Activated CD8-positive, alpha-beta memory T cell treated with anti-CD3 and anti-CD28 coated beads for 1 hour (primary cell): ENCODE results near the gene EPB41.
"Not testable (repeated sequence)": the region's sequence is repeated elsewhere in the genome, so short reads cannot be mapped to it uniquely, and the experiment has no call there.

Experiments used
- DNase-seq, 2 donors: peaks; one replicate each; pipeline ENCODE4 v3.0.0-alpha.2; 2020; ENCODE audit warnings: low read depth in 1 of 2; ENCODE audit errors: extremely low read depth in 1 of 2

EPB41 gene

DNA sequence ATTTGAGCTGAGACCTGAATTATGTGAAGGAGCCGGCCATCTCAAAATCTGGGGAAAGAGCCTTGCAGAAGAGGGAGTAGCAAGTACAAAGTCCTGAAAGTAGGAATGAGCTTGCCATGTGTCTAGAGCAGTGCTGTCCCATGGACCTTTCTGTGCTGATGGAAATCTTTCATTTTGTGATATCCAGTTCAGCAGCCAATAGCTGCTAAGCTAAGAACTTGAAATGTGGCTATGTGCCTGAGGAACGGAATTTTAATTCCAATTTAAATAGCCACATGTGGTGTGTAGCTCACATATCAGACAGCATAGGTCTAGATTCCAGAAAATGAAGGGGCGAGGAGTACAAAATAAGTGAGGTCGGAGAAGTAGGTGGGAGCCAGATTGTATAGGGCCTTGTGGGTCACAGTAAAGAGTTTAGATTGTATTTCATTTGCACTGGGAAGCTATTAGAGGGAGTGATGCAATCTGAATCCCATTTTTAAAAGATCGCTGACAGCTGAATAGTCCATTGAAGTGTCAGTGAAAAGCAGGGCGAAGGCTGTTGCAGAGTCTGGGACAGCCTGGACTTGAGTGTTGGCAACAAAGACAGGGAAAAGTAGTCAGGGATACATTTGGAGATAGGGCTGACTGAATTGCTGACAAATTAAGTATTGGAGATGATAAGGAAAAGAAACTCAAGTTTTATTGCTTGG lies 129.1 kb downstream of the EPB41 start:
- DNase-seq: no peak

DNA sequence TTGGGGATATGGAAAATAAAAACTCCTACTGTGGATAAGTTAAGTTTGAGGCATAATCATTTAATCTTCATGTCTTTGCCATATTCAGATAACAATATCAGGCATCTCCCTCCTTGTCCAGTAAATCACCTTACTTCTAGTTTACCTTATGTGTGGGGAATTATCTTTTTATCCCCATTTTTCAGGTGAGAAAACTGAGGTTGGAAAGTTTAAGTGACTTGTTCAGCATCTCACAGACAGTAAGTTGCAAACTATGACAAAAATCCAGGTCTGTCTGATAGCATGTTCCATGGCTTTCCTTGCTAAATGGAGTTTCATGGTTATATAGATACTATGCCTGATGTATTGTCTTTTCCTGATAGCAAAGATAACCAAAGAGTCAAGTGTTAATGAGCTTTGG lies 129.6 kb downstream of the EPB41 start:
- no peak for DNase-seq

- not testable (repeated sequence) for DNase-seq
Measured at GRCh38 chr1:29045663-29046062, 131.3 kb downstream of the EPB41 start.

DNA sequence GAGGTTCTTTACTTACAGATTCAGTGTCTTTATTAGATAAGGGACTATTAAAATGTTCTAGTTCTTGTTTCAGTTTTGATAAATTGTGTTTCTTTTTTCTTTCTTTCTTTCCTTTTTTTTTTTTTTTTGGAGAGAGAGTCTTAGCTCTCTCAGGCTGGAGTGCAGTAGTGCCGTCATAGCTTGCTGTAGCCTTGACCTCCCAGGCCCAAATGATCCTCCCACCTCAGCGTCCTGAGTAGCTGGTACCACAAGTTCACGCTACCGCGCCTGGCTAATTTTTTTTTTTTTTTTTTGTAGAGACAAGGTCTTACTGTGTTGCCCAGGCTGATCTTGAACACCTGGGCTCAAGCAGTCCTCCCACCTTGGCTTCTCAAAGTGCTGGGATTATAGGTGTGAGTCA lies 132.8 kb downstream of the EPB41 start:
- no peak for DNase-seq

GRCh38 chr1:29050166-29050565 lies 135.8 kb downstream of the EPB41 start:
- DNase-seq: no peak

DNA sequence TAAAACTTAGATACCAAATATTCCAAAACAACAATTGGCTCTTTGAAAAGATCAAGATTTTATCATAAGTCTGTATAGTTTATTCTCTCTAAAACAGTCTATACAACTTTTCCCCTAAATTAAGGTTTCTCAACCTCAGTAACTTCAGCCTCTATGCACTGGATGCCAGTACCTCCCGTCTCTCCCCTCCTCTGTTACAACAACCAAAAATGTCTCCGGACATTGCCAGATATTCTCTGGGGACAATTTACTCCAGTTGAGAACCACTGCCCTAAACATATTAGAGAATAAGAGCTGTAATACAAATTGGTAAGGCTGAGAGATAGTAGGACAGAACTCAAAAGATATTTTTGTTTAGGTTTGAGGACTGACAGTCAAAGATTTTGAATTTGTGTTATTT lies 137.7 kb downstream of the EPB41 start:
- DNase-seq: no peak

DNA sequence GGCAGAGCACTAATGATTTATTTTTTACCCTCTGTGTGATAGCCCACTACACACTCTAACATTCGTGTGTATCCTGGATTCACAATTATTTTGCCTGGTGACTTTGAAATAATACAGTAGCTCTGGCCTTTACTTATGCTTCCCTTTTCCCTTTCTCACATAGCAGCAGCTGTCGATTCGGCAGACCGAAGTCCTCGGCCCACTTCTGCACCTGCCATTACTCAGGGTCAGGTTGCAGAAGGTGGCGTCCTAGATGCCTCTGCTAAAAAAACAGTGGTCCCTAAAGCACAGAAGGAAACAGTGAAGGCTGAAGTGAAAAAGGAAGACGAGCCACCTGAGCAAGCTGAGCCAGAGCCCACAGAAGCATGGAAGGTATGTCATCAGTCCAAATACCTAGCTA lies 138.6 kb downstream of the EPB41 start:
- DNase-seq: no peak

DNA sequence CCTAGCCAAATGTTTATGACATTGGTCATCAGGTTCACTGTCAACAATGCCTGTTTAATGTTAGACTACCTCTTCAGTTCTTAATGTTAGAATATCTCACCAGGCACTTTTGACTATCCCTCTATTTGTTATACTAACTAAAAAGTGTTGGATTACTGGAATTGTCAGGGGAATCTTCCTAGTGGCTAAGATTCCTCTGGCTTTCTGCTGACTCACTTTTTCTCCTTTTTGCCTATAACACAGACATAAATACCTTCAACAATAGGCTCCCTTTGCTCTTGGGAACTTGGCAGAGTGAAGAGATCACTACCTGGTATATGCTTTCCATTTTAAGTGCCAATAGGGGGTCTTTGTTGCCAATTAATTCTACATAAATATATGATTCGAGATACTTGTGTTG lies 140.8 kb downstream of the EPB41 start:
- no peak for DNase-seq

- DNase-seq: no peak
Measured at GRCh38 chr1:29056256-29056655, 141.9 kb downstream of the EPB41 start.

- DNase-seq: no peak
Measured at GRCh38 chr1:29057700-29058099, 143.3 kb downstream of the EPB41 start.

- DNase-seq: no peak
Measured at GRCh38 chr1:29062157-29062942, 148.0 kb downstream of the EPB41 start.

DNA sequence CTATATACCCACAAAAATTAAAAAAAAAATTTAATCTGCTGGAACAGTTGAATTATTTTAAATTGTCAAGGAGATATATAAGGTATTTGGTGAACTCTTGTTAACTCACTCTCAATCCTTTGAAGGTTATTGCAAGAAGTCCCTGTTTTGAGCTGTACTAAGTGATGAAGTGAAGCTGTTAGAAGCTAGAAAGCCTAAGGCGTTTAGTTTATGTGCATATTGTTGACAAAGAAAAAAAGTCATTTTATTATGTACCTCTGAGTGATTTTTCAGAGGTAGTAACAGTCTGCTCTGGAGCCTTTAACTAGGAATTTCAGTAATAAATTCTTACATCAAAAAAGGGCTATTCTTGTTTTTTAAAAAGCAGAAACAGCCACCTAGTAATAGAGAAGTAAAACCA lies 149.7 kb downstream of the EPB41 start:
- no peak for DNase-seq

GRCh38 chr1:29077155-29077554 lies 162.8 kb downstream of the EPB41 start:
- no peak for DNase-seq

DNA sequence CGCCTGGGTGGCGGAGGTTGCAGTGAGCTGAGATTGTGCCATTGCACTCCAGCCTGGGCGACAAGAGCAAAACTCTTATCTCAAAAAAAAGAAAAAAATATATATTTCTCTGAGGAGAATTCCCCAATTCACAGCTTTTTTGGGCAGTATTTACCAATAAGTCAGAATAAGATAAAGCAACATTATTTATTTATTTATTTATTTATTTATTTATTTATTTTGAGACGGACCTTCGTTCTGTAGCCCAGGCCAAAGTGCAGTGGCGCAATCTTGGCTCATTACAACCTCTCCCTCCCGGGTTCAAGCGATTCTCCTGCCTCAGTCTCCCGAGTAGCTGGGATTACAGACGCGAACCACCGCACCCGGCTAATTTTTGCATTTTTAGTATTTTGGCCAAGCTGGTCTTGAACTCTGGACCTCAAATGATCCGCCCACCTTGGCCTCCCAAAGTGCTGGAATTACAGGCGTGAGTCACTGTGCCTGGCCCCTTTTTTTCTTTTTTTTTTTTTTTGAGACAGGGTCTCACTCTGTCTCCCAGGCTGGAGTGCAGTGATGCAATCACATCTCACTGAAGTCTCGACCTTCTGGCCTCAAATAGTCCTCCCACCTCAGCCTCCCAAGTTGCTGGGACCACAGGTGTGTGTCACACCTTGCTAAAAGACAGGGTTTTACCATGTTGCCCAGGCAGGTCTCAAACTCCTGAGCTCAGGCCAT lies 165.7 kb downstream of the EPB41 start:
- DNase-seq: not testable (repeated sequence)

DNA sequence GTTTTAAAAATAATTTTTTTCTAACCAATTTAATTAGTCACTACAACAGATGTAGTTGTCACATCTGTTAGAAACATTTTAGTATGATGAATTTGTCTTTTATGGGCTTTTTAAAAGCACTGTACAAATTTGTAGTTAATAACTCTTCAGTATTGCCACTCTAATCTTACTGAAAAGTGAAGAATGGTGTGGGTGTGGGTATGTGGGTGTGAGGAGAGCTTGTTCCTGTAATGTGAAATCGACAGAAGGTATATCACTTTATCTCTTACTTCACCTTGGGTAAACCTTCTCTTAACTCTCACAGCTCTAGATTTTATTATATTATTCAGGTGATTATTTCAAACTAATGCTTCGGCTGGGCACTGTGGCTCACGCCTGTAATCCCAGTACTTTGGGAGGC lies 166.8 kb downstream of the EPB41 start:
- DNase-seq: no peak

DNA sequence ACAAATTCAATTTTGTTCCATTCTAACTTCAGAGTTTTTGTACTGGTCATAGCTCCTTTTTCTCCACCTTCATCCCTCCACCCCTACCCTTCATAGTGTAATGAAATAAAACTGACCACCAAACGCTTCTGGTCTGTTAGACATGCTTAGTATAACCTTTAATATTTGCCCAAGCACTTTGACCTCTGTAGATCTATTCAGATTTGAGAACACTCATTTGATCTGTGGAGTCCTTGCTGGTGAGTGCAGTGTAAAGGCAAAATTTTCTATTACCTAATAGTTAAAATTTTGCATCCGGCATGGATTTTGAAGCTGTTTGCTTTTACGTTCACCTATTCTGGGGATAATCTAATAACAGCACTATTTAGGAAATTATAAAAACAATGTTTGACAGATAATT lies 168.2 kb downstream of the EPB41 start:
- DNase-seq: no peak

DNA sequence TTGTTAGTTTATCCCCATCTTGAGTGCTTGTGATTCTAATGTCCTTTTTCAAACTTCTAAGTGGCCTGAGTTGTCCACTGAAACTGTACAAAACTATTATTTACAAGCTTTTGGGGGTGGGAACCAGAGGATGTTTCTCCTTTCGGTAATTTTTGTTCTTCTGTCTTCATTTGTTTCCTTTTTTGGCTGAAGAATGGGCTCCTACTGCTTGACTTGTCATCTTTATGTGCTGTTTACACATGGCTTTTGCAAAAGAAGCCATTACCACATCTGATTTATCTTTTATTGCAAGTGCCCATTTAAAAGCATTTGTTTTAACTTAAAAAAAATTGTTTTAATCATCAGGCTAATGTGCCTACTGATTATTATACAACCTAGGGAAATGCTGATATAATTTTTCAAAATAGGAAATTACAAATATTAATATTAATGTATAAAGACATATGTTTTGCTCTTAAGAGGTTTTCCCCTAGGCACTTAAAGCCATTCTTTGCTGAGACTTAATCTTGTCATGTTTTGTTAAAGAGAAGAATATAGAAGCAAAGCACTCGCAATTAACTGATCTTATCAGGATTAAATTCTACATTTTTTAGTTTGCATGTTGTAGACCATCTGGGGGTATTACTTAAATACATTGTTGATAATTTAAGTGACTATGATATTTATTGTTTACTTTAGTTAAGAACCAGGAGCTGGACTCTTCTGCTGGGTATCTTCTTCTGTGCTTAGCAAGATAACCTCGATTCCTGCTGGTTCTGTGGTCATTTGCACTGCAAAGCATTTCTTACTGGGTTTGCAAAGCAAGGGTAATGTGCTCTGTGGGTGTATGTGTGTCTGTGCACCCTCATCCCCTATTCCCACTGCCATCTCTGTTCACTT lies 169.2 kb downstream of the EPB41 start:
- no peak for DNase-seq

DNA sequence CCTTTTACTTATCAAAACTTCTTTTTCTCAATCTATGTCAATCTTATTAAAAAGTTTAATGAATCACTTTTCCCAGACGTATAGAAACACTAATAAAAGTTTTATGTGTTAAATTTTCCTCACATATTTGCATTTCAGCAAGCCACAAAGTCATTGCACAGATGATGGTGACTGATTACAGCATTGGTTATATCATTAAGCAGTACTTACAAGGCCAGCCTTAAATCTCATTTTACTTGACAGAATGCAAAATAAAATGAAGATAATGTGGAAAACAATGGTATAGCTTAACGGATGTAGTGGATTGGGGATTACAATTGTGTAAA lies 169.8 kb downstream of the EPB41 start:
- no peak for DNase-seq

DNA sequence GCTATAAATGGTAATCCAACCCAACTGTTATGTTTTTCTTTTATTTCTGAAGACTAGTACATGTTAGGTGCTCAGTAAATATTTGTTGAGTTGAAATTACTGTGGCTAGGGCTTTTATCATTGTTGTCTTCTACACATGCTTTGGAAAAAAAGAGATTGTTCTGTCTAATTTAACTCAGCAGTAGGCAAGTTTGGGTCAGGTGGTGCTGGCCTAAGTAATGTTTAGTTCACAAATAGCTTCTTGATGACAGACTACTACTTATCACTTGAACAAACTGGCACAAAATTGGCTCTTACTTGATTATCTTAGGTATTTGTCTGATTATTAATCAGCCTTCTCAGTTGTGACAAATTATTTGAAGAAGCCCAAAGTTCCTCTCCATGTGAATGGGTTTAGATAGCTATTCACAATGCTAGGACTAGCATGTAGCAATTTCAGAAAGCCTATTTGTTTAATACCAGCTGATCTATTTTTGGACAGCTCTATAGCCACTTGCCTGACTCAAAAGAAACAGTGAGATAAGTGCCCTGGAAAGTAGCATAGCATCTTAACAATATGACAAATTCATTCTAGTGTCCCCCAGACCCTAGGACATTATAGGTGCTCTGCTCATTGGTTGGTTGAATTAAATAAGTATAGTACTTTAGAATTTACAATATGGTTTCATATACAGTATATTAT lies 176.7 kb downstream of the EPB41 start:
- DNase-seq: no peak

DNA sequence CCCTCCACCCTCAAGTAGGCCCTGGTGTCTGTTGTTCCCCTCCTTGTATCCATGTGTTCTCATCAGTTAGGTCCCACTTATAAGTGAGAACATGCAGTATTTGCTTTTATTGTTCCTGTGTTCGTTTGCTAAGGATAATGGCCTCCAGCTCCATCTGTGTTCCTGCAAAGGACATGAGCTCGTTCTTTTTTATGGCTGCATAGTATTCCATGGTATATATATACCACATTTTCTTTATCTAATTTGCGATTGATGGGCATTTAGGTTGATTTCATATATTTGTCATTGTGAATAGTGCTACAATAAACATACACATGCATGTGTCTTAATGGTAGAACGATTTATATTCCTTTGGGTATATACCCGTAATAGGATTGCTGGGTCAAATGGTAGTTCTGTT lies 178.3 kb downstream of the EPB41 start:
- not testable (repeated sequence) for DNase-seq

- no peak for DNase-seq
Measured at GRCh38 chr1:29094433-29094832, 180.1 kb downstream of the EPB41 start.
